Measurements from ENCODE around the gene GPER1. TPM values are rescaled to one million over a fixed set of nuclear protein-coding genes. Genes with fewer than 3 reads are reported as not detected.
"Not testable (repeated sequence)": the region's sequence is repeated elsewhere in the genome, so short reads cannot be mapped to it uniquely, and the experiment has no call there.

Gene GPER1
- total RNA-seq, 1 experiment from 2014 or later, result 2.3 TPM

GRCh38 chr7:1066242-1066588 is 21.7 kb upstream of the GPER1 start:
- DNase-seq (ENCODE audit: extremely low read depth, low read depth), result no peak

DNA sequence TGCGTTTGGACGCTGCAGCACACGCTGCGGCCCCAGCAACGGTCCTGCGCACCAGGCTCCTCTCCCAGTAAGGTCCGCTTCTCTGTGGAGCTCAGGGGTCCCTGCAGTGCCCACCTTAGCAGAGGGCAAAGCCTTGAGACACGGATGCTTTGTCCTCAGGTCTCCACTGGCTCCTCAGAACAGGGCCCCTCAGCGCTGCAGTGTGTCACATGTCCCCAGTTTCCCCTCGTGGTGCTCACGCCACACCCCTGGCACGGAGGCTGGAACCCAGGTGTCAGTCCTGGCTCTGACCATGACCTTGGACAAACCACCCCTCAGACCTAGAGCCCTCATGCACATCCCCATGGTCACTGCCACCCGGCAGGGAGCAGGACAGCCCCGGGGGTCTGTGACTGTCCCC is 19.9 kb upstream of the GPER1 start:
- DNase-seq (ENCODE audit: extremely low read depth, low read depth), result no peak

- no peak for DNase-seq (ENCODE audit: extremely low read depth, low read depth)
Observed at GRCh38 chr7:1068619-1069018, 19.3 kb upstream of the GPER1 start.

GRCh38 chr7:1070544-1071011 is 17.3 kb upstream of the GPER1 start:
- no peak for DNase-seq (ENCODE audit: extremely low read depth, low read depth)

DNA sequence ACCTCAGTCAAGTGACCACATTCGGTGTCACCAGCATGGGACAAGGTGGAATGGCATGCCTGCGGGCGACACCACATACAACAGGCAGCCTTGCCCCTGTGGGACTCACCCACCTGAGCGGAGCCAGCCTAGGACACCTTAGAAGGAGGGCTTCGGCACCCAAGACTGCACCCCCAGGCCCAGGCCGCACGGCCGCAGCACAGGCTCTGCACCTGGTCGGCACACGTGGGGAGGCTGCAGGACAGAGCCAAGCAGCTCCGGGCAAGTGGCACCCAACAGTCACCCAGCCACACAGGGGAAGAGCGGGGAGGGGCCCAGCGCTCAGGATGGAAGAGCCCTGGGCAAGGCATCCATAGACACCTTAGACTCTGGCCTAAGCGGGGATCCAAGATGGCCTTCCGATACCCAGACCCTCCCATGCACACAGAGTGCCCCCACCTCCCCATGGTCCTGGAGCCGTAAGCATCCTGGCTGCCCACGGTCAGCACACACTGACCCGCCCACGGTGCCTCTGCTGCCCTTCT is 16.1 kb upstream of the GPER1 start:
- no peak for DNase-seq (ENCODE audit: extremely low read depth, low read depth)

DNA sequence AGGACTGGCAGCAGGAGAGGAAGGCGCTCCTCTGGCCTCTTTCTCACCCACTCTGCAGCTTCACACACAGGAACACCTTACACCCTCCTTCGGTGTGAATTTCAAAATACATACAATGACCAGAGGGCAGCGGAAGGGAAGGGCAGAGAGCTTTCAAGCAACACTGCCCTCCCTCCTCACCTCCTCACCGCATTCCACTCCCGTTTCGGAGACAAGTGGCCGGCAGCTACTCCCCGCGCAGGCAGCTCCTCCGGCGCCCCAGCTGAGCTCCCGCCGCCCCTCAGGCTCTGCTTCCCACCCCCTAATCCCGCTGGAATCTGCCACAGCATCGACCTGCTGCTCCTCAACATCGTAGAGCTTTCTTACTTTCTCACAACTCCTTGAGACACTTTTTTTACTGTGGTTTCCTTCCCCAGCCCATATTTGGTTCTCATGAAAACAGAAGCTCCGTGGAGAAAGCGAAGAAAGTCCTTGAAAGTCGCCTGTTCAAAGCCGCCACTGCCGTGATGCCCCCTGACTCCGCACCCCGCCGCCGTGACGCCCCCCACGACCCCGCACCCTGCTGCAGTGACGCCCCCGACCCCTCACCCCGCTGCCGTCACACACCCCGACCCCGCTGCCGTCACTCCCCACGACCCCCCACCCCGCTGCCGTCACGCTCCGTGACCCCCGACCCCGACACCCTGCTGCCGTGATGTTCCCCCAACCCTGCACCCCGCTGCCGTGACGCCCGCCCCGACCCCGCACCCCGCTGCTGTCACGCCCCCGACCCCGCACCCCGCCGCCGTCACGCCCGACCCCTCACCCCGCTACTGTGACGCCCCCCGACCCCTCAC is 14.6 kb upstream of the GPER1 start:
- no peak for DNase-seq (ENCODE audit: extremely low read depth, low read depth)

DNA sequence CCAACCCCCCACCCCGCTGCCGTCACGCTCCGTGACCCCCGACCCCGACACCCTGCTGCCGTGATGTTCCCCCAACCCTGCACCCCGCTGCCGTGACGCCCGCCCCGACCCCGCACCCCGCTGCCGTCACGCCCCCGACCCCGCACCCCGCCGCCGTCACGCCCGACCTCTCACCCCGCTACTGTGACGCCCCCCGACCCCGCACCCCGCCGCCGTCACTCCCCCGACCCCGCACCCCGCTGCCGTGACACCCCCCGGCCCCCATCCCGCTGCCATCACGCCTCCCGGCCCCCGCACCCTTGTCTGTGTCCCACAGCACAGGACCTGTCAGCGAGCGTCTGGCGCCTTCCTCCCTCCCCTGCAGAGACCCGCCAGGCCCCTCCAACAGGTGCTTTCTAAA is 13.9 kb upstream of the GPER1 start:
- not testable (repeated sequence) for DNase-seq (ENCODE audit: extremely low read depth, low read depth)

GRCh38 chr7:1074593-1075431 is 13.1 kb upstream of the GPER1 start:
- no peak for DNase-seq (ENCODE audit: extremely low read depth, low read depth)

GRCh38 chr7:1076184-1077072 is 11.5 kb upstream of the GPER1 start:
- DNase-seq (ENCODE audit: extremely low read depth, low read depth), result no peak

DNA sequence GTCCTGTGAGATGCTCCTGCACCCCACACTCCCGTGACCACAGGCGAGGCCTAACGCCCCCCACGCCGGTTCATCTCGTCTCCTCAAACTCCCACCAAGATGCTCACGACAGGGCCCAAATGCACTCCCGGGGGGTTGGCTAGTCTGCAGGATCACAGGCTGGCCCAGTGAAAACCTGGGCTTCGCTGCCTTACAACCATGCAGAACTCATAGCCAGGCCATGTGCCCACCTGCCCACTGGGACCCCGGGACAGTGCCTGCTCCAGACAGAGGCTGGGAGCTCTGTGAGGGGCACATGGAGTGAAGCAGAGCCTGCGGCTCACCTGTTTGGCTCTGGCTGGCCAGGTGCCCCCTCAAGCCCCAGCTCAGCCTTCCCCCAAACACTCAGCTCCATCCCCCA is 9.4 kb upstream of the GPER1 start:
- DNase-seq (ENCODE audit: extremely low read depth, low read depth), result no peak

DNA sequence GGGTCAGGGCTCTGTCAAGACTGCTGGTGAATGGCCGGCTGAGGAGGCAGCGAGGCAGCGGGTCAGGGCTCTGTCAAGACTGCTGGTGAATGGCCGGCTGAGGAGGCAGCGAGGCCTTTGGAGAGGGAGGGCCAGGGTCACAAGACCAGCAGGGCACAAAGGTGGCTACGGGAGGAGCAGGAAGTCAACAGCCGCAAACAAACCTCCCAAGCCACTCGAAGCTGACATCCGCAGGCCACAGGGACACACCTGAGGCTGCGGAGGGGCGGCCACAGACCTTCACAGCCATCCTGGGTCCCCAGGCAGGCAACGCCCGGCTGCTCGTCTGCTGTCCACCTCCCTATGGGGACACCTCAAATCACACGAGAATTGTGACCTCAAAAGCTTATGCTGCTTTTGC is 8.9 kb upstream of the GPER1 start:
- no peak for DNase-seq (ENCODE audit: extremely low read depth, low read depth)

DNA sequence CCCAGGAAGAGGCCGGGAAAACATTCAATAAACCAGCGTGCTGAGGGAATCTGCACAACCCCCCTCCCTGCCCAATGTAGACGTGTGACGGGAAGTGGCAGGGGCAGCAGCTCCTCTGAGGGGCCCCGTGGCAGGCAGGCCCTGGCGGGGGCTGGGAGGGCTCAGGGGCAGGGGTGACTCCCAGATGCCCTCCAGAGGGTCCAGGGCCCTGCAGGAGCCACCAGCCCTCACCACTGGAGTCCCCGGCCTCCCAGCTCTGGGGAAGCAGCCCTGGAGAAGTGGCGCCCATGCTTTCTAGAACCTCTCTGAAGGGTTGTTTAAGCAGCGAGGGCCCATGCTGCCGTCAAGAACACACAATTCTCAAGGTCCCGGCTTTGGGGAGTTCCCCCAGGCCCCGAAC is 8.4 kb upstream of the GPER1 start:
- DNase-seq (ENCODE audit: extremely low read depth, low read depth), result no peak

- no peak for DNase-seq (ENCODE audit: extremely low read depth, low read depth)
Observed at GRCh38 chr7:1080252-1080920, 7.5 kb upstream of the GPER1 start.

- no peak for DNase-seq (ENCODE audit: extremely low read depth, low read depth)
Observed at GRCh38 chr7:1080921-1081255, 7.0 kb upstream of the GPER1 start.

- no peak for DNase-seq (ENCODE audit: extremely low read depth, low read depth)
Observed at GRCh38 chr7:1081336-1081735, 6.6 kb upstream of the GPER1 start.

DNA sequence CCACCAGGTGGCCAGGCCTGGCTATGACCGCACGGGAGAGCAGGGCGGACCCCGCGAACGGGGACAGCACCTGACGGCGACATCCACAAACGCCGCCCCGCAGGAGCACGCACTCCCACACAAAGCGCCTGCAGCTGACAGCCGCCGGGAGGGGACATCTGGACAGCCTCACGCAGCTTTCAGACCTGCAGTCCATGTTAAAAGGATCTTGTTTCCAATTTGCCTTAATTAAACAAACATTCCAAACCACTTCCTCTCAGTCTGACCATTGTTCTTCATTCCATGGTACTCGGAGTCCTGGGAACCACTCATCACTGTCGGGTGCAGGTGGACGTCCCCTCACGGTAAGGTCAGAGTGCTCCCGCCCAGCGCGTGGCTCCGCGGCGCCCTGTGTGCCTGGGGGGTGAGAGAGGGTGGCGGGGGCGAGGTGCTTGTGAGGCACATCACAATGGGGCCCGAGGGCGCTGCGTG is 5.9 kb upstream of the GPER1 start:
- DNase-seq (ENCODE audit: extremely low read depth, low read depth), result no peak

DNA sequence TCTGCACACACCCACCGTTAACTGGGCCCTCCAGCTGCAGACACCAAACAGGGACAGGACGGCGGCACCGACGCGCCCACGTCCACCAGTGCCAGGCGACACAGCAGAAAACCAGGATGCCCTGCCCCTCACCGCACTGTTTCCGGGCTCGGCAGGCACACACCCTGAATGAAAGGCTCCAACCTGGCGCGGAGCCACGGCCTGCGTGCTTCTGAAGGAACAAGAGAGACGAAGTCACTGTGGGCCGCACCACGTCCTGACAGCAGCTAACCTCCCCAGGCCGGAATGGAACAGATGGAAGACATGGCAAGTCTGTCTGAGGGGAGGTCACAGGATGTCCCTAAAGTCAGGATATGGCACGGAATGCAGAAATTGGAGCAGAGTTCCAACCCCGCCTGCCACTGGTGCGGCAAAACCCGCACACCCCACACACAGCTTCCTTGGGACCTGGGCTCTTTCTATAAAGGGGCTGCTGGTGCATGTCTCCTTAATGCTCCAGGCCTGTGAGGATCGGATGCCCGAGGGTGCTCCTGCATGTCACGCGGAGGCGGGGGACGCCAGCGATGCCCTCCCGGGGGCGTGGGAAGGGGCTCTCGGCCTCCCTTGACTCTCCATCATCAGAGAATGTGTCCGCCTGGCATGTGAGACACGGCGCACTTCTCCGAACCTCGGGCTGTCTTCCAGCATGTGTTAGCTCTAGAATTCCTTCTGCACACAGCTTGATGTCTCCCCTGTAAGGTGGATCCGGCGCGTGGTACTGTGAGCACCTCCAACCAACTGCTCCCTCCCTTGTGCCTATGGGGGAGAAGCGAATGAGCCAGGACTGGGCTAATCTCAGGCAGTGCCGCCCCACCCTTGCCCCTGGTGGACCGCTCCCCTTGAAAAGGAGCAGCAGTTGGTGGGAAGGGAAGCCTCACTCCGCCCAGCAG is 3.9 kb upstream of the GPER1 start:
- DNase-seq (ENCODE audit: extremely low read depth, low read depth), result no peak

GRCh38 chr7:1085266-1085665 is 2.6 kb upstream of the GPER1 start:
- no peak for DNase-seq (ENCODE audit: extremely low read depth, low read depth)

- DNase-seq (ENCODE audit: extremely low read depth, low read depth), result no peak
Observed at GRCh38 chr7:1085910-1086421, 1.9 kb upstream of the GPER1 start.
